RWPE2 (cell line): ENCODE results near the gene B9D1.

Source experiments
- ATAC-seq: fragments of 200-7000 bp; cut with Tn5 transposase; 3 replicates; pipeline ENCODE4 v1.9.1; 2021; ENCODE audit warnings: low read depth
- DNase-seq: peaks from one replicate; pipeline ENCODE4 v3.0.0-alpha.2; 2020; ENCODE audit warnings: low spot score
- H3K27ac ChIP-seq: fragments of 450-650 bp; 2 replicates; pipeline ENCODE4 v1.5.1; 2017; ENCODE audit warnings: mild to moderate bottlenecking; ENCODE audit not compliant: poor library complexity, severe bottlenecking
- H3K27me3 ChIP-seq: fragments of 250-450 bp; sonication (Bioruptor Pico); 2 replicates; pipeline ENCODE4 v1.5.1; 2021; ENCODE audit warnings: mild to moderate bottlenecking, moderate library complexity; ENCODE audit not compliant: insufficient read depth, poor library complexity, severe bottlenecking
- H3K36me3 ChIP-seq: fragments of 250-450 bp; sonication (Bioruptor Pico); 2 replicates; pipeline ENCODE4 v1.5.1; 2020; ENCODE audit warnings: low read depth, mild to moderate bottlenecking, moderate library complexity
- H3K4me1 ChIP-seq: fragments of 250-450 bp; sonication (Bioruptor Pico); 2 replicates; pipeline ENCODE4 v1.5.1; 2021; ENCODE audit warnings: mild to moderate bottlenecking, moderate library complexity; ENCODE audit not compliant: insufficient read depth, poor library complexity, severe bottlenecking
- H3K4me3 ChIP-seq: fragments of 250-450 bp; sonication (Bioruptor Pico); 2 replicates; pipeline ENCODE4 v1.5.1; 2021; ENCODE audit warnings: mild to moderate bottlenecking, moderate library complexity; ENCODE audit not compliant: severe bottlenecking
- H3K9me3 ChIP-seq: fragments of 250-450 bp; sonication (Bioruptor Pico); 2 replicates; pipeline ENCODE4 v1.5.1; 2021; ENCODE audit warnings: mild to moderate bottlenecking, moderate library complexity; ENCODE audit not compliant: severe bottlenecking
- TF ChIP-seq, protein P1 (sequence below): fragments of 450-650 bp; IDR thresholded peaks from one replicate; pipeline ENCODE4 v1.5.1; 2017; ENCODE audit warnings: mild to moderate bottlenecking, moderate library complexity; ENCODE audit not compliant: poor library complexity, severe bottlenecking

The B9D1 gene

DNA sequence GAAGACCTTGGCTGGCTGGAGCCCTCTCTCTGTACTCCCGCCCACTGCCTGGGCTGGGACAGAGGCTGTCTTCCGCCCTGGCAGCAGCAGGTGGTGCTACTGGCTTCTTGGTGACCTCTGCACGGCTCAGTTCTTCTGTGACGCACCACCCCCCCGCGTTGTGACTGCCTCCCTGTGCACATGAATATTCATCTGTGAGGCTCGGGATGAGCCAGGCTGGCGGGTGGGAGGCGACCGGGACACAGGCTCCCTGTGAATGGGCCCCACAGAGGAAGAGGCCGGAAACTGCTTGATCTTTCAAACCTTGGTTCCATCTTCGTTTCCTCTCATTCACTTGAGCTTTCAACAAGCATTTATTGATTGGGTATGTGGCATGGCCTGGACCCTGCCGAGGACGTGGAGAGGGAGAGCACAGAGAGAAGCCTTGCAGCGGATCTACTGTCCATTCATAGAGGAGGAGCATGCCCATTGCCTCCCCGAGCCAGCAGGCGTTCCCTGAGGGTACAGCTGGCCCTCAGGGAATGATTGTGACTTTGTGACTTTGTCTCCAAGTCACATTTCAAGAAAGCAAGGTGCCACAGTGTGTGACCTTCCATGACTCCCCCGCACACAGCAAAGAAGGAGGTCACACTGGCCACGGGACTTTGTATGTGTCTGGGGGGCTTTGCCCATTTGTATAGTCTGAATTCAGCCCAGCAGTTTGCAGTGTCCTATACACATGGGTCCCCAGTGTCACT, 45.0 kb downstream of the B9D1 start:
- H3K9me3 ChIP-seq = no peaks in the 10 kb centered on the region
- H3K36me3 ChIP-seq = peaks cover 51% of the 10 kb centered on the region
- no peak overlapping the region for H3K4me3 ChIP-seq
- ATAC-seq (no peak), DNase-seq (no peak)
- H3K4me1 ChIP-seq = peaks cover 4% of the 10 kb centered on the region
- TF ChIP-seq, protein P1, sequence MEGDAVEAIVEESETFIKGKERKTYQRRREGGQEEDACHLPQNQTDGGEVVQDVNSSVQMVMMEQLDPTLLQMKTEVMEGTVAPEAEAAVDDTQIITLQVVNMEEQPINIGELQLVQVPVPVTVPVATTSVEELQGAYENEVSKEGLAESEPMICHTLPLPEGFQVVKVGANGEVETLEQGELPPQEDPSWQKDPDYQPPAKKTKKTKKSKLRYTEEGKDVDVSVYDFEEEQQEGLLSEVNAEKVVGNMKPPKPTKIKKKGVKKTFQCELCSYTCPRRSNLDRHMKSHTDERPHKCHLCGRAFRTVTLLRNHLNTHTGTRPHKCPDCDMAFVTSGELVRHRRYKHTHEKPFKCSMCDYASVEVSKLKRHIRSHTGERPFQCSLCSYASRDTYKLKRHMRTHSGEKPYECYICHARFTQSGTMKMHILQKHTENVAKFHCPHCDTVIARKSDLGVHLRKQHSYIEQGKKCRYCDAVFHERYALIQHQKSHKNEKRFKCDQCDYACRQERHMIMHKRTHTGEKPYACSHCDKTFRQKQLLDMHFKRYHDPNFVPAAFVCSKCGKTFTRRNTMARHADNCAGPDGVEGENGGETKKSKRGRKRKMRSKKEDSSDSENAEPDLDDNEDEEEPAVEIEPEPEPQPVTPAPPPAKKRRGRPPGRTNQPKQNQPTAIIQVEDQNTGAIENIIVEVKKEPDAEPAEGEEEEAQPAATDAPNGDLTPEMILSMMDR = no peak
- no peaks in the 10 kb centered on the region for H3K27me3 ChIP-seq
- no peak overlapping the region for H3K27ac ChIP-seq

DNA sequence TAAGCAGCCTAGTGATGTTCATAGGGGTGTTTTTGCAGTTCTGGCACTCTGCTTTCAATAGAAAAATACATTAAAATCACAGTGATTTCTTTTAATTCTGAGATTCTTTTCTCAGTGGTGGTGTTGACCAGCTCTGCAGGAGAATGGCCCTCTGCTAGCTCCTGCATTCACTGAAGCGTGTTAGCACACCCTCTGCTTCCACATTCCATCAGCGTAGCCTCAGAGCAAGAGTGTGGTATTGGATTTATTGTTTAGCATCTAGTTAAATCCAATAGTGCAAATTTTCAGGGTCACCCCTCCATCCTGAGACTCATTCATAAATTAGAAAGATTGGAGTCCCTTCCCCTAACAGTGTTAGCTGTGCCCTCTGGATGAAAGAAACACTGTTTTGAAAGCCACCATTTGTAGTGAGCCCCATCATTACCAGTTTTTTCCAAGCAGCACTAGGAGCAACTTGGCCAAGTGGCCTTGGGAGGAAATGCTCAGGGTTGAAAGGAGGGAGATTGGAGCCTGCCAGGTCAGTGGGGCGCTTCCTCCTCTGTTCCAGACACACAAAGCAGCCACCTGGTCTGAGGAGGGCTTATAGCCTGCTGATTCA, 45.7 kb downstream of the B9D1 start:
- Histone ChIP-seq H3K4me3 (no peak overlapping the region), H3K27me3 (no peaks in the 10 kb centered on the region), H3K9me3 (no peaks in the 10 kb centered on the region), H3K4me1 (peaks cover 4% of the 10 kb centered on the region), H3K27ac (no peak overlapping the region), H3K36me3 (peaks cover 58% of the 10 kb centered on the region)
- TF ChIP-seq, protein P1 = no peak
- DNase-seq = no peak
- no peak for ATAC-seq

DNA sequence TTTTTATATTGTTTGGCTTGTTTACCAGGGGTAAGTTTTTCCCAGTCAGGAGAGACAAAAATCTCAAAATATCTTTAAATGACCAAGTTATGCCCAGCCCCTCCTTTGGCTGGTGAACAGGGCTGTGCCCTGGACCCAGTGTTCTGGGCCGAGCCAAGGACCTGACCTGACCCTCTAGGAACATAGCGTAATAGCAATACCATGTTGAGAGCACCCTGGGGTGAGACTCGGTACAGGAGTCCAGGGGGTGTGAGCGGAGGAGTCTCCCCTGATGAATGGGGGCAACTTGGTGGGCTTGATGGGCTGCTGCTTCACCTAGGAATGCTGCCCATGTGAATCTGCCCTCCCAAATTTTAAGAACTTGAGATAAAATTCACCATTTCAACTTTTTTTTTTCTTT, 47.4 kb downstream of the B9D1 start:
- TF ChIP-seq, protein P1 = no peak
- Histone ChIP-seq H3K36me3 (peaks cover 68% of the 10 kb centered on the region), H3K27ac (no peak overlapping the region), H3K27me3 (no peaks in the 10 kb centered on the region), H3K4me1 (peaks cover 12% of the 10 kb centered on the region), H3K4me3 (no peak overlapping the region), H3K9me3 (no peaks in the 10 kb centered on the region)
- ATAC-seq = no peak
- DNase-seq = no peak

DNA sequence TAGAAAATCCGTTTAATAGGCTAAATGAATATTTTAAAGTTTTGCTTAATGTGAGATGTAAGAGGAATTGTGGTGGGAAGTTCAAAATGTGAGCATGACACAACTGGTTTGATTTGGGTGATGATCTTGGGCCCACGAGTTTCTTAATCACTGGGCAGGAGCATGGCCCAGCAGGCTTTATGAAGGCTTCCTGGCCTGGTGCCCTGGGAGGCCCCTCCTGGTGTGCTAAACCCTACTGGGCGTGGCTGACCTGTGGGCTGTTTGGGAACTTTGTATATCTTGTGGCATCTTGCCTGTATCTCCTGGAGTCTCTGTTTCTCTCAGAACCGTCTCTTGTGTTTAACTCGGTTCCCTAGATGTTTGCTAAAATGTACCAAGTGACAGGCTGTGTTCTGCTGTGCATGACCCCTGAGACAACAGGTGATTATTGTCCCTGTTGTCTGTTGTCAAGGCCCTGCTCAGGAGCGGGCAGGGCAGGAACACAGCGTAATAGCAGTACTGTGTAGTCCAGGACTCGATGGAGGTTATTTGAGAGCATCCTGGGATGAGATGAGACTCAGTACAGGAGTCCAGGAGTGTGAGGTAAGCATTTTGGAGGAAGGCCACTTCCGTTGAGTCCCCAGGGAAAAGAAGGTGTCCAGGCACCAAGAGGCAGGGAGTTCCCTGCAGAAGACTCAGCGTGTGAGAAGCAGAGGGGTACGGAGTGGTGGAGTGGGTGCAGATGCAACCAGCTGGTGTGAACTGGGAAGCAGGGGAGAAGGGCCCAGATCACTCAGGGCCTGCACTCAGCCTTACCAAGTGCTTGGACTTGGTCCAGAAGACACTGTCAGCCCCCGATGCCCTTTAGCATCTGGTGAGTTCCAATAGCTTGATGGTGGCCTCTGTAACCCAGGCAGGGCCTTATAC, 48.5 kb downstream of the B9D1 start:
- TF ChIP-seq, protein P1 = no peak
- Histone ChIP-seq H3K27ac (peak overlapping the region; percentile 2), H3K9me3 (no peaks in the 10 kb centered on the region), H3K27me3 (no peaks in the 10 kb centered on the region), H3K4me3 (no peak overlapping the region), H3K4me1 (peaks cover 12% of the 10 kb centered on the region), H3K36me3 (peaks cover 68% of the 10 kb centered on the region)
- DNase-seq (no peak), ATAC-seq (peak; percentile 56; the same call in 2 of the 3 replicates)
